Endothelial cell of umbilical vein (primary cell): Measurements from ENCODE around the gene CCDC124. TPM values are rescaled to one million over a fixed set of nuclear protein-coding genes. Genes with fewer than 3 reads are reported as not detected.
A peak's percentile ranks its signal among the peaks of the same experiment; 100 is the strongest.

Source experiments
- BruUV-seq: library from RNA; stranded (reverse); fragments of 400-500 nt; replicated peaks from 2 replicates; lab custom pipeline; 2021; lab: Mats Ljungman, UMichigan
- CTCF ChIA-PET: fragments of 300-600, 350-600 bp; sonication (Branson Sonifier 250); formaldehyde crosslinking; loops from one replicate; lab custom pipeline; 2021; ENCODE audit warnings: antibody characterized with exemption, inconsistent platforms; lab: Charles Lee
- POLR2A ChIA-PET: fragments of 300-600, 350-600 bp; sonication (Branson Sonifier 250); formaldehyde crosslinking; loops from one replicate; lab custom pipeline; 2021; ENCODE audit warnings: antibody characterized with exemption, inconsistent platforms; lab: Charles Lee
- DNase-seq: peaks from one replicate; pipeline ENCODE4 v3.0.0-alpha.2; 2011; ENCODE audit warnings: low read depth, low spot score
- FAIRE-seq: peaks from 2 replicates; lab custom pipeline; 2011; peaks lifted over from hg19 to GRCh38; lab: Jason Lieb, UNC
- H2AFZ ChIP-seq: 2 replicates; pipeline ENCODE4 v1.6.0; 2012; ENCODE audit warnings: low read depth, low read length, control low read depth, inconsistent platforms
- H3K27ac ChIP-seq: 2 replicates; pipeline ENCODE4 v1.5.1; 2011; ENCODE audit warnings: low read depth, mild to moderate bottlenecking, control low read depth, low read length, moderate library complexity; ENCODE audit not compliant: insufficient read depth
- H3K27me3 ChIP-seq, 2 experiments: 2 replicates each; pipeline versions ENCODE4 v1.6.0 to v1.6.1; 2011; ENCODE audit warnings: low read length in 2 of 2, mixed read lengths in 1 of 2; ENCODE audit not compliant: control insufficient read depth in 2 of 2, insufficient read depth in 2 of 2
- H3K36me3 ChIP-seq, 2 experiments: 2 replicates in 1 of 2; 3 replicates in 1 of 2; pipeline ENCODE4 v1.5.1; 2011; ENCODE audit warnings: low read length in 2 of 2, mild to moderate bottlenecking in 1 of 2, moderate library complexity in 1 of 2; ENCODE audit not compliant: control insufficient read depth in 2 of 2, insufficient read depth in 2 of 2; ENCODE audit errors: extremely low read depth in 1 of 2
- H3K4me1 ChIP-seq: 3 replicates; pipeline ENCODE4 v1.5.1; 2011; ENCODE audit warnings: mild to moderate bottlenecking, low read length; ENCODE audit not compliant: control insufficient read depth, insufficient read depth; ENCODE audit errors: extremely low read depth
- H3K4me2 ChIP-seq: 2 replicates; pipeline ENCODE4 v1.6.1; 2011; ENCODE audit warnings: low read length, control low read depth, mixed read lengths; ENCODE audit not compliant: insufficient read depth
- H3K4me3 ChIP-seq, 3 experiments: fragments of 200-600 bp in 1 of 3; sonication (generic), shearing (Covaris generic) in 1 of 3; replicated peaks in 1 of 3; 2 replicates each; pipeline ENCODE4 v1.5.1; 2011 to 2016; ENCODE audit warnings: control low read depth in 3 of 3, low read length in 3 of 3, mild to moderate bottlenecking in 2 of 3, inconsistent platforms in 1 of 3, low read depth in 1 of 3, moderate library complexity in 1 of 3; ENCODE audit not compliant: insufficient read depth in 1 of 3
- H3K79me2 ChIP-seq: 2 replicates; pipeline ENCODE4 v1.6.0; 2012; ENCODE audit warnings: low read length, inconsistent platforms; ENCODE audit not compliant: control insufficient read depth, insufficient read depth
- H3K9ac ChIP-seq: replicated peaks from 2 replicates; pipeline ENCODE3; 2011; ENCODE audit warnings: low read length, control low read depth; ENCODE audit not compliant: insufficient read depth; ENCODE audit errors: extremely low read depth
- H3K9me1 ChIP-seq: replicated peaks from 3 replicates; pipeline ENCODE4 v1.6.0; 2011; ENCODE audit warnings: mild to moderate bottlenecking, low read length; ENCODE audit not compliant: control insufficient read depth, insufficient read depth; ENCODE audit errors: extremely low read depth
- H3K9me3 ChIP-seq: replicated peaks from 2 replicates; pipeline ENCODE4 v1.5.1; 2012; ENCODE audit warnings: low read length, inconsistent platforms; ENCODE audit not compliant: control insufficient read depth, insufficient read depth
- H4K20me1 ChIP-seq: replicated peaks from 2 replicates; pipeline ENCODE3; 2011; ENCODE audit warnings: mild to moderate bottlenecking, low read length; ENCODE audit not compliant: control insufficient read depth, insufficient read depth; ENCODE audit errors: extremely low read depth
- EZH2 ChIP-seq: IDR thresholded peaks from 2 replicates; pipeline ENCODE4 v1.6.1; 2012; ENCODE audit warnings: borderline replicate concordance, low read depth, mild to moderate bottlenecking, moderate library complexity, low read length, inconsistent platforms; ENCODE audit not compliant: severe bottlenecking
- GATA2 ChIP-seq: IDR thresholded peaks from 2 replicates; pipeline ENCODE4 v1.7.0; 2011; ENCODE audit warnings: low read depth, mild to moderate bottlenecking, moderate library complexity, mixed read lengths, low read length; ENCODE audit not compliant: insufficient read length, insufficient read depth
- MYC ChIP-seq: IDR thresholded peaks from one replicate; pipeline ENCODE4 v1.6.1; 2011; ENCODE audit warnings: mild to moderate bottlenecking, low read depth, low read length
- dilution Hi-C: fragments of 300-500 bp; cut with MboI; formaldehyde crosslinking; loops from one replicate; pipeline ENCODE4 v1.15.0; 2019; ENCODE audit warnings: low sequenced_read_pairs; ENCODE audit not compliant: extremely low pct_ligation_motif_present
- intact Hi-C: fragments of 100-400 bp; cut with micrococcal nuclease; formaldehyde crosslinking; loops from one replicate; pipeline ENCODE4 v1.10.0; 2022
- polyA plus RNA-seq, 4 experiments: library from polyadenylated mRNA; depleted of rRNA in 3 of 4; stranded (reverse) in 3 of 4; unstranded in 1 of 4; fragments of >200 nt; gene quantifications; 2 replicates each; pipeline versions ENCODE4 v1.2.1 to v1.2.3, GENCODE V29; 2011 to 2012; ENCODE audit warnings: missing spikeins in 1 of 4
- total RNA-seq: library from RNA; stranded (reverse); gene quantifications from 2 replicates; pipeline ENCODE4 v1.2.3, GENCODE V29; 2021

Gene CCDC124
- total and polyA plus RNA-seq, 2 donors (not counting 3 experiments of a cell fraction or from before 2014, with no cell fraction given): 101 to 115 TPM

DNA sequence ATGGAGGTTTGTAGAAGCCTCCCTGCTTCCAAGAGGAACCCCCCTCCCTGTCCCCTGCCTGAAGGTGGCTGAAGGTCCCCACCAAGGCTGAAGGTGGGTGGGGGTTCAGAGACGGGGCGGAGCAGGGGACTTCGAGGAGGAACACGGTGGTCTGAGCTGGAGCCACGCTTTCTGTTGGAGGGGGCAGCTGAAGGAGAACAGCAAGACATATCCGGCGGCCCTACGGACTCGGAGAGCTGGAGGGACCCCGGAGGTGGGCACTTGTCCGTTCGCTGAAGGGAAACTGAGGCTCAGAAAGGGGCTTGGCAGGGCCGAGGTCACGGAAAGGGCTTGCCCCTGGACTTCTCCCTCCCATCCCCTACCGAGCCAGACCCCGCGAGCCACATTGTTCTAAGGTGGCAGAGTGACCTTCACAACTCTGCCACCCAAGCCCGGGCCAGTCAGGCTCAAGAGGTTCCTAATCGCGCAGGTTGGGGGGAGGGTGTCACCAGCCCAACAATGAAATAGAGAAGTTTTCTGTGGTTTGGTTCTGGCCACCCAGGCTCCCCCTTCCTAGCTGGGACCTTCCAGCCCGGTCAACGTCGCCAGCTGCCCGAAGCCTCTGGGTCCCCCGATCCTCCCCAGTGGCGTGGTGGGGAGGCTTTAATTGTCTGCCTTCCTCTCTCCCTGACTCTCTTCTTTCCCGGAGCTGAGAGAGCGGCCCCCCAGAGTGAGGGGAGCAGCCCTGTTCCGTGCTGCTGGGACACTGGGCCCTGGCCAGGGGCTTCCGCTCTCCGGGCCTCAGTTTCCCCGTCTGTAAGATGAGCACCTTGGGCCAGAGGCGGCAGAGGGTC is 18.6 kb downstream of the CCDC124 start:
- H3K27me3 ChIP-seq: peaks cover 48 to 51% of the 10 kb centered on the region in 2 experiments
- no TSS peak for BruUV-seq
- H4K20me1 ChIP-seq: no peaks in the 10 kb centered on the region
- peaks cover 8% of the 10 kb centered on the region for H3K4me1 ChIP-seq
- intact Hi-C loops: no loop called here
- POLR2A ChIA-PET: no interaction called here
- no peak overlapping the region for H2AFZ ChIP-seq
- H3K9me1 ChIP-seq: no peaks in the 10 kb centered on the region
- CTCF ChIA-PET: no interaction called here
- no peaks in the 10 kb centered on the region for H3K36me3 ChIP-seq
- H3K79me2 ChIP-seq: no peaks in the 10 kb centered on the region
- dilution Hi-C loops: no loop called here
- no peak overlapping the region for H3K4me2 ChIP-seq
- H3K27ac ChIP-seq: no peak overlapping the region
- DNase-seq (no peak), FAIRE-seq (no peak)
- H3K4me3 ChIP-seq: no peak overlapping the region
- peak; percentile 90 for TF ChIP-seq EZH2
- TF ChIP-seq GATA2: no peak
- no peak overlapping the region for H3K9ac ChIP-seq
- no peaks in the 10 kb centered on the region for H3K9me3 ChIP-seq

DNA sequence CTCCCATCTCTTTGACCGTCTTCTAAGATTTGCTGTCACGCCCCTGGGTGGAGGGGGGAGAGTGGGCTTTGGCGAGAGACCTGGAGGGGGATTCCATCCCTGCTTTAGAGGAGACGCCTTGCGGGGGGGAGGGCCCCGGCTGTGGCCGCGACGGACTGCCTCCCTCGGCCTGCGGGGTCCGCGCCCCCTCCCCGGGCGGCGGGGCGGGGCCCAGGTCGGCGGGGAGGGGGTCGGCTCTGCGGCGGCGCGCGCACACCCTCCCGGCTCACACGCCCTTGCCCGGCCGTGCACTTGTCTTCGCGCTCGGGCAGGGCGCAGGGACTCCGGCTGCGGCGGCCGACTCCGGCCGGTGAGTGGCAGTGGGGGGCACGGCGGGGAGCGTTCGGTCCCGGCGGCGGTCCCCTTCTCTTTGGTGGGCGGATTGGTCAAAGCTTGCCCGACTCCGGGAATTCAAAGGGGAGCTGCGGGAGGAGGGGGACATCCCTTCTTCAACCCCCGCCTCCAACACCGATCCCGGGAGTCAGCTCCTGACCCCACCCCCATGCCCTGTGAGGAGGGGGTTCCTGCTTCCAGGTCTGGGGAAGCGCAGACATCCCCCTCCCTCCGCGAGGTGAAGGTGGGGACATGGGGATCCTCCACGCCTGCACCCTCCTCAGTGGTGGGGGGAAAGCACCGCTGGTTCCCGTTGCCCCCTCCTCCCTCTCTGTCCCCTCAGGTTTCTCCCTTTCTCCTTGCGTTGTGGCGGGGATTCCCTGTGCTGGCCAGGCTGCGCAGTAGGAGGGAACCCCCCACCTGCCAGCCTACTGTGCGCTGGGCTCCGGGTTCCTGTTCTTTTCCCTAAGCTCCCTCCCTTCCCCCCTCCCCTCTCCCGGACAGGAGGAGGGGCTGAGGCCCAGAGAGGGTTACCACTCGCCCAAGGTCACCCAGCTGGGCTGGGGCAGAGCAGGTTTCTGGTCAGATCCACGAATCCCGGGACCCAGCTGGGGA is 19.5 kb downstream of the CCDC124 start:
- no peak for TF ChIP-seq MYC
- TF ChIP-seq EZH2: peak; percentile 88
- no peaks in the 10 kb centered on the region for H3K79me2 ChIP-seq
- H3K27ac ChIP-seq: no peak overlapping the region
- H3K9me3 ChIP-seq: no peaks in the 10 kb centered on the region
- ChIA-PET POLR2A (no interaction called here), CTCF (interaction anchor here (0.5 to 1.4 kb wide), 2 partner anchors 46 to 82 kb away, joined by 3 read pairs; no protein-coding TSS in a partner anchor)
- peaks cover 6% of the 10 kb centered on the region for H3K4me1 ChIP-seq
- H3K36me3 ChIP-seq: no peaks in the 10 kb centered on the region
- FAIRE-seq (no peak), DNase-seq (no peak)
- intact Hi-C loops: no loop called here
- no peaks in the 10 kb centered on the region for H3K9me1 ChIP-seq
- H3K27me3 ChIP-seq: peaks cover 48 to 52% of the 10 kb centered on the region in 2 experiments
- no TSS peak for BruUV-seq
- no peak overlapping the region for H3K4me3 ChIP-seq
- dilution Hi-C loops: no loop called here
- H3K9ac ChIP-seq: no peak overlapping the region
- H3K4me2 ChIP-seq: no peak overlapping the region
- H4K20me1 ChIP-seq: no peaks in the 10 kb centered on the region
- H2AFZ ChIP-seq: no peak overlapping the region
